ENCODE results near the gene HID1.

Gene HID1

GRCh38 chr17:75012346-75013091 lies 40.0 kb upstream of the HID1 start, which contains the start of gene MRPL58:
Gene MRPL58 (plus strand): TSS chr17:75012670. CDS start chr17:75012687, 17 bp downstream.
- Histone ChIP-seq H3K4me3 (ENCODE audit: low read depth in 1 of 2, low read length in 1 of 2) (peak within 1 kb of the TSS; percentile 71 to 91), H3K4me1 (ENCODE audit: control insufficient read depth in 1 of 2, insufficient read depth in 1 of 2, low read depth in 1 of 2, low read length in 1 of 2) (peaks cover 16 to 18% of the 10 kb centered on the region in 2 experiments), H3K36me3 (no peaks in the 10 kb centered on the region), H3K27ac (peak within 1 kb of the TSS; percentile 59), H3K27me3 (no peaks in the 10 kb centered on the region), H3K9me3 (no peaks in the 10 kb centered on the region)
- TF ChIP-seq, protein P1, sequence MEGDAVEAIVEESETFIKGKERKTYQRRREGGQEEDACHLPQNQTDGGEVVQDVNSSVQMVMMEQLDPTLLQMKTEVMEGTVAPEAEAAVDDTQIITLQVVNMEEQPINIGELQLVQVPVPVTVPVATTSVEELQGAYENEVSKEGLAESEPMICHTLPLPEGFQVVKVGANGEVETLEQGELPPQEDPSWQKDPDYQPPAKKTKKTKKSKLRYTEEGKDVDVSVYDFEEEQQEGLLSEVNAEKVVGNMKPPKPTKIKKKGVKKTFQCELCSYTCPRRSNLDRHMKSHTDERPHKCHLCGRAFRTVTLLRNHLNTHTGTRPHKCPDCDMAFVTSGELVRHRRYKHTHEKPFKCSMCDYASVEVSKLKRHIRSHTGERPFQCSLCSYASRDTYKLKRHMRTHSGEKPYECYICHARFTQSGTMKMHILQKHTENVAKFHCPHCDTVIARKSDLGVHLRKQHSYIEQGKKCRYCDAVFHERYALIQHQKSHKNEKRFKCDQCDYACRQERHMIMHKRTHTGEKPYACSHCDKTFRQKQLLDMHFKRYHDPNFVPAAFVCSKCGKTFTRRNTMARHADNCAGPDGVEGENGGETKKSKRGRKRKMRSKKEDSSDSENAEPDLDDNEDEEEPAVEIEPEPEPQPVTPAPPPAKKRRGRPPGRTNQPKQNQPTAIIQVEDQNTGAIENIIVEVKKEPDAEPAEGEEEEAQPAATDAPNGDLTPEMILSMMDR (IDR thresholded peaks at IDR 0.05): peak; percentile 73

GRCh38 chr17:75012096-75012345 lies 39.5 kb upstream of the HID1 start:
- Histone ChIP-seq H3K27ac (no peak overlapping the region), H3K27me3 (no peaks in the 10 kb centered on the region), H3K9me3 (no peaks in the 10 kb centered on the region), H3K4me3 (ENCODE audit: low read depth in 1 of 2, low read length in 1 of 2) (peak overlapping the region; percentile 71 to 91), H3K36me3 (no peaks in the 10 kb centered on the region), H3K4me1 (ENCODE audit: control insufficient read depth in 1 of 2, insufficient read depth in 1 of 2, low read depth in 1 of 2, low read length in 1 of 2) (peaks cover 16 to 18% of the 10 kb centered on the region in 2 experiments)
- TF ChIP-seq, protein P1 (IDR thresholded peaks at IDR 0.05): no peak

- Histone ChIP-seq H3K4me3 (ENCODE audit: low read depth in 1 of 2, low read length in 1 of 2) (peak overlapping the region; percentile 71 to 91), H3K36me3 (no peaks in the 10 kb centered on the region), H3K27ac (no peak overlapping the region), H3K9me3 (no peaks in the 10 kb centered on the region), H3K4me1 (ENCODE audit: control insufficient read depth in 1 of 2, insufficient read depth in 1 of 2, low read depth in 1 of 2, low read length in 1 of 2) (peaks cover 16 to 18% of the 10 kb centered on the region in 2 experiments), H3K27me3 (no peaks in the 10 kb centered on the region)
- TF ChIP-seq, protein P1 (IDR thresholded peaks at IDR 0.05): no peak
Measured at GRCh38 chr17:75011401-75012095, 39.0 kb upstream of the HID1 start.

DNA sequence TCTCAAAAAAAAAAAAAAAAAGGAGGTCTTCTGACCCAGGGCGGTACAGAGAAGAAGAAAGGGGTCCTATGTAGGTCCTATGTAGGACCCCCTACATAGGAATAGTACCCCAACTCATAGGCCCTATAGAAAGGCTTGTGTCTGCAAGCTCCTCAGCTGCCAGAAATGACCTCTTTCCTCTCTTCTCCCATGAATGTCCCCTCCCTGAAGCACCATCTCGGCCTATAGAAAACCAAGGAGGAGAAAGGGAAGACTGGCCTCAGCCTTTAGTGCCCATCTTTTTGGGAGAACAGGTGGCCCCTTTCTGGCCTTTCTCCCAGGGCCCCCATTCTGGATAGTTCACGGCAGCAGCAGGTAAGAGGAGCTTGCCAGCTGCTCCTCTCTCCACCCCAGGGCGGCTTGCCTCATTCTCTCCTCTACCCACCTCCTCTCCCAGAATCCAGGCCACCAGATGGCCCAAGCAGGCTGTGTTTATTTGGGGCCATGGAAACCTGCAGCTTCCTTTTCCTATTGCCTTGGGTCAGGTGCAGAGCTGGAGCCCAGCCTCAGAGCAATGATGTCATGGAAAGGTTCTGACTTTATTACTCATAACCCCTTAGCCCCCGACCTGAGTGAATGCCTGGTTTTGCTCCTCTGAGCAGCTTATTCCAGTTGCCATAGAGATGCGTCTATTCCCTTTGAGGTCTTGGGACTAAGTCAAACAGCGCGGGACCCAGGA lies 38.3 kb upstream of the HID1 start:
- H3K4me1 ChIP-seq (ENCODE audit: control insufficient read depth in 1 of 2, insufficient read depth in 1 of 2, low read depth in 1 of 2, low read length in 1 of 2): peaks cover 16 to 18% of the 10 kb centered on the region in 2 experiments
- TF ChIP-seq, protein P1 (IDR thresholded peaks at IDR 0.05): no peak
- H3K27ac ChIP-seq: no peak overlapping the region
- H3K9me3 ChIP-seq: no peaks in the 10 kb centered on the region
- H3K4me3 ChIP-seq (ENCODE audit: low read depth in 1 of 2, low read length in 1 of 2): no peak overlapping the region
- H3K36me3 ChIP-seq: no peaks in the 10 kb centered on the region
- H3K27me3 ChIP-seq: no peaks in the 10 kb centered on the region

DNA sequence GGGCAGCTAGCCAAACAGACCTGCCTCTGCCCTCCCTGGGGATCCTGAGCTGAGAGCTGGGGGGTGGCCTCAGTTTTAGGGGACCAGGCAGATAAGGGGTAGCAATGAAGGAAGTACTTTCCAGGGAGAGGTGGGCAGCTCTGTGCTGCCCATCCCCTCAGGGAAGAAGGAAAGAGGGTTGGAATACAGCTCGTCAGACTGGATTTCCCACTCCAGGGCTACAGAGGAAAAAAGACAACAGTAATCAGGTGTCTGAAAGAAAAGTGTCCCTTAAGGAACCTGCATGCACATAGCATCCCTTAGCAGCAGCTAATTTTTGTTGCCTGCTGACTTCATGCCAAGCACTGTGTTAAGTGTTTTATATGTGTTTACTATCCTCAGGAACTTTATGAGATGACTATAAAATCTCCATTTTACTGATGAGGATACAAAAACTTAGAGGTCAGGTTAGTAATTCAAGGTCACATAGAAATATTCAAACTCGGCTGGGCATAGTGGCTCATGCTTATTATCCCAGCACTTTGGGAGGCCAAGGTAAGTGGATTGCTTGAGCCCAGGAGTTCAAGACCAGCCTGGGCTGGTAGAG lies 36.7 kb upstream of the HID1 start:
- Histone ChIP-seq H3K4me3 (ENCODE audit: low read depth in 1 of 2, low read length in 1 of 2) (no peak overlapping the region), H3K27ac (no peak overlapping the region), H3K9me3 (no peaks in the 10 kb centered on the region), H3K4me1 (ENCODE audit: control insufficient read depth in 1 of 2, insufficient read depth in 1 of 2, low read depth in 1 of 2, low read length in 1 of 2) (peaks cover 16 to 18% of the 10 kb centered on the region in 2 experiments), H3K27me3 (no peaks in the 10 kb centered on the region), H3K36me3 (no peaks in the 10 kb centered on the region)
- TF ChIP-seq, protein P1 (IDR thresholded peaks at IDR 0.05): no peak

All from neutrophil (primary cell).